Activated CD4-positive, alpha-beta T cell treated with anti-CD3 and anti-CD28 coated beads, Interleukin-2, amount 50 U/mL, for 1 hour (primary cell): ENCODE measurements around the gene ACSM2B.
"Not testable (repeated sequence)": the region's sequence is repeated elsewhere in the genome, so short reads cannot be mapped to it uniquely, and the experiment has no call there.

Experiments used
- DNase-seq: peaks from one replicate; pipeline ENCODE4 v3.0.0-alpha.2; 2020

Gene ACSM2B

GRCh38 chr16:20531795-20532194 is 44.4 kb downstream of the ACSM2B start:
- DNase-seq, result not testable (repeated sequence)

GRCh38 chr16:20520103-20520502 is 56.1 kb downstream of the ACSM2B start:
- no peak for DNase-seq

DNA sequence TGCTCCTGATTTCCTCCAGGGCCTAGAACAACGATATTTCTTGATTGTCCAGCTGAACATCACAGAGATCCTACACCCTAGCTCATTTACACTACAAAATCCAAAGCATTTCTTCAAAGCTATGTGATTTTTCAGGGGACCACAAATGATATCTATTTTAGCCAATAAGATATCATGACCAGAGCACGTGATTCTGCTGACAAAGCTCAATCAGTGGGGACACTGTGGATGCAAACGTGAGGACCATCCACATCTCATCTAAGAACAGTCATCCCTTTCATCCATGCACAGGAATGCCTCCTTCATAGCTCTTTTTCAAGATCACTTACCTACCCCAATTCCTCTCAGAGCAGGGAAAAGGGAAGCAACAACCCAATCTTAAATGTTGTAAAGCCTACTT is 56.9 kb downstream of the ACSM2B start:
- no peak for DNase-seq

GRCh38 chr16:20517149-20517548 is 59.0 kb downstream of the ACSM2B start:
- DNase-seq, result no peak

DNA sequence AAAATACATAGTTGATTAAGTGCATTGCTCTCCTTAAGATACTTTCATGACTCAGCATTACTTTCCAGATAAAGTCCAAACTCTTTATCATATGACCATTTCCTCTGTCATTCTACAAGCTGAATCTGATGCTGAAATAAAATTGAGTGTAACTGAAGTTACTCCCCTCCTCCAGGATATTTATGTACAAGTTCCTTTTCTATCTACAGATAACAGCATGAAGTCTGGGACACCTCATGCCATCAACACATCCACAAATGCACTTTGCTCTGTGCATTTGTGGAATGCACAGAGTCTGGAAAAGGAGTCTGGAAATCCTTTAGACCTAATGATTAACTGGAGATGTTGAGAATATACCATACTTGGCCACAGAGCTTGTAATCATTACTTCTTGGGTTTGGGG is 60.5 kb downstream of the ACSM2B start:
- DNase-seq, result no peak

DNA sequence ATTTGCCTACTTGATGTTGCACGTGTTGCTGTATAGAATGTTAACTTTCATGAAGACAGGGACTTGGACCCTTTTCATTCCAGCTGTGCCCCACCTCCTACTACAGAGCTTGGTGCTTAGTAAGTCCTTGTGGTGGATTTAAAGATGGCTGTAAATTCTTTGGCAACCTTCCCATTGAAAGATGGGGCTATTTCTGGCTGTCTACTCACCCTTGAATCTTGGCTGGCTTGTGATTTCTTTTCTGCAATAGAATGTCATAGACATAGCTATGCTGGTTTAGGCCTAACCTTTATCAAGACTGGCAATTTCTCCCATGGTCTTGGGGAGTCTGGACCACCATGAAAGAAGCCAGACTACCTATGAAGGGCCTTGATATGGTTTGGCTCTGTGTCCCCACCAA is 65.8 kb downstream of the ACSM2B start:
- DNase-seq, result no peak

DNA sequence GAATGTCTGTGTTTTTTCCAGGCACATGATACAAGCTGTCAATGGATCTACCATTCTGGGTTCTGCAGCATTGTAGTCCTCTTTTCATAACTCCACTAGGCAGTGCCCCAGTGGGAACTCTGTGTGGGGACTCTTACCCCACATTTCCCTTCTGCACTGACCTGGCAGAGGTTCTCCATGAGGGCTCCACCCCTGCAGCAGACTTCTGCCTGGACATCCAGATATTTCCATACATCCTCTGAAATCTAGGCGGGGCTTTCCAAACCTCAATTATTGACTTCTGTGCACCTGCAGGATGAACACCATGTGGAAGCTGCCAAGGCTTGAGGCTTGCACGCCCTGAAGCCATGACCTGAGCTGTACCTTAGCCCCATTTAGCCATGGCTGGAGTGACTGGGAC is 68.9 kb downstream of the ACSM2B start:
- no peak for DNase-seq

GRCh38 chr16:20504418-20504817 is 71.7 kb downstream of the ACSM2B start:
- no peak for DNase-seq

DNA sequence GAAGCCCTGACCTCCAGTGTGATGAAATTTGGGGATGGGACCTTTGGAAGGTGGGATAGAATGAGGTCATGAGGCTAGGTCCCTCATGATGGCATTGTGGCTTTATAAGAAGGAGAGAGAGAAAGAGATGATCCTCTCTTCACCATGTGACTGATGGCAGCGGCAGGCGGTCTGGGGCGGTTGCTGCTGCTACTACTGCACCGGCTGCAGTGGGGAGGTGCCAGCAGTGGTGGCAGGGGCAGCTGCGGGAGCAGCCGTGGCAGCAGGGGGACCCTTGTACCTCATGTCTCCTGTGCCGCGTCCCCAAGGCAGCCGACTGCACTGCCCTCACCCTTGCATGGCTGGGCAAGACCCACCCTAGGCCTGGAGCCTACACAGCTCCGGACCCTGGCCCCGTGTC is 84.7 kb downstream of the ACSM2B start:
- not testable (repeated sequence) for DNase-seq

DNA sequence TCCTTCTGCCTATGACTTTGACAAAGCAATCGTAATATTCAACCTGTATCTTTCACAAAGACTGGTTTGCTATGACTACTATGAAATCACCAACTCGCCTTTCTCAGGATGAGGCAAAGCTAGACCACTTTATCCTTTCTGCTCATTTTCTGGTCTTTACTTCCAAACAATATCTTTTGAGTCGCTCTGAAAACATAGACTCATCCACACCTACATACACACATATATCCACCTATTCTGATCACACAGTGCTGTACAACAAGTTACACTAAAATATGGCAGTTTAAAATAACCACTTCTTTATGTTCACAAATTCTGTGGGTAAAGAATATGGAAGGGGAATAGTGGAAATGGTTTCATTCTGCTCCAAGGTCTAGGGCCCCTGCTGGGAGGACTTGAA is 85.2 kb downstream of the ACSM2B start:
- DNase-seq, result not testable (repeated sequence)
